ENCODE results near the gene PKD2. TPM values are rescaled to one million over a fixed set of nuclear protein-coding genes. Genes with fewer than 3 reads are reported as not detected.

The PKD2 gene
- total RNA-seq = 20.6 and 23.0 TPM in 2 replicates

DNA sequence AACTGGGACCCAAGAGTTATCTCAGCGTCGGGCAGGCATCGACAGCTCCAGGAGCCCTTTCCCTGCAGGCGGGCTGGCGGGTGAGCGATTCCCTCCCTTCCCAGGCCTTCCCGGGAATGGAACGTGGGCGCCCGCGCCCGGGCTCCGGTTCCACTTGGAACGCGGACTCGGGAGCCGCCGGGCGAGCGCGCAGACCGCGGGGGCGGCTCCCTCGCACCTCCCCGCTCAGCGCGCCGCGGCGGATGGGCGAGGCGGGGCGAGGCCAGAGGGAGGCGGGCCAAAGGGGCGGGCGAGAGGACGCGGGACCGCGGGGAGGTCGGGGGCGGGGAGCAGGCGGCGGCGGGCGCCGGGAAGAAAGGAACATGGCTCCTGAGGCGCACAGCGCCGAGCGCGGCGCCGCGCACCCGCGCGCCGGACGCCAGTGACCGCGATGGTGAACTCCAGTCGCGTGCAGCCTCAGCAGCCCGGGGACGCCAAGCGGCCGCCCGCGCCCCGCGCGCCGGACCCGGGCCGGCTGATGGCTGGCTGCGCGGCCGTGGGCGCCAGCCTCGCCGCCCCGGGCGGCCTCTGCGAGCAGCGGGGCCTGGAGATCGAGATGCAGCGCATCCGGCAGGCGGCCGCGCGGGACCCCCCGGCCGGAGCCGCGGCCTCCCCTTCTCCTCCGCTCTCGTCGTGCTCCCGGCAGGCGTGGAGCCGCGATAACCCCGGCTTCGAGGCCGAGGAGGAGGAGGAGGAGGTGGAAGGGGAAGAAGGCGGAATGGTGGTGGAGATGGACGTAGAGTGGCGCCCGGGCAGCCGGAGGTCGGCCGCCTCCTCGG lies at the start of gene PKD2:
Gene PKD2 (plus strand): TSS at position 332 of the 818 bp plus-strand sequence. CDS start 99 bp downstream, at position 431.
- DNase-seq (ENCODE audit: low read depth in 2 of 2) = peak in 1 of 2 donors; percentile 78

DNA sequence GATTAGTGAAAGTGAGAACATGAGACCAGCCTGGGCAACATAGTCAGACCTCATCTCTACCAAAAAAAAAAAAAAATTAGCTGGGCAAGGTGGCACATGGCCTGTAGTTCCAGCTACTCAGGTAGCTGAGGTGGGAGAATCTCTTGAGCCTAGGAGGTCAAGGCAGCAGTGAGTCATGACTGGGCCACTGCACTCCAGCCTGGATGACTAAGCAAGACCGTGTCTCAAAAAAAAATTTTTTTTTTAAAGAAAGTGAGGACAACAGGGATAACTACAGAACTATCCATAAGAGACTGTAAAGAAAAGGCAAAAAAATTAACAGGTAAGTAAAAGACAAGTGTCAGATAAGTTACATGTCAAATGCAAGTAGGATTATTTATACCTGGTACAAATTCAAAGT lies 45.4 kb upstream of the PKD2 start:
- DNase-seq (ENCODE audit: low read depth in 2 of 2) = peak in 1 of 2 donors; percentile 11

DNA sequence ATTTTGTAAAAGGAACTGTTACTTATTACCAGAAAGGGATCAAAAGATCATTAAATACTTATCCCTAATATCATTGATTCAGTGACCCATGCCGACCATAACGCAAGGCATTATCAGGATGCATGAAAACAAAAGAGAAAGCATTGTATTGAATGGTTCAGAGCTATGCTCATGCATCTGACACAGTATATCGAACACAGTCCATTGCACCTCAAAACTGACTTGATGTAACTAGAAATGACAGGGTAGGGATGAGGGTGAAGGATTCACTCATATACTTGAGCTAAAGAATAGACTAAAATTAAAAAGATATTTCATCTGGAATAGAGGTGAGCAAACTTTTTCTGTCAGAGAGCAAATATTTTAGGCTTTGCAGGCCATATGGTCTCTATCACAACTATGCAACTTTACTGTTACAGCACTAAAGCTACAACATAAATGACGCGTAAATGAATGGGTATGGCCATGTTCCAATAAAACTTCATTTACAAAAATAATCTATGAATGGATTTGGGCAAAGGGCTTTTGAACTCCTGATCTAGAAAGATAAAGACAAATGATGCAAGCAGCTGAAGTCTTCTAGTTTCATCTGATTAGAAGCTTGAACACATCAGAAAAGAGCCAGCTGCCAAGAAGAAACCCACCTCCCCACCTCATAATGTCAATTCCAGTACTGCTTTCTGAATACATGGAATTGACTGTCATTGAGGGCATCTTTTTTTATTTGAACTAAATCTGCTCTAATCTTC lies 44.9 kb upstream of the PKD2 start:
- DNase-seq (ENCODE audit: low read depth in 2 of 2) = no peak

DNA sequence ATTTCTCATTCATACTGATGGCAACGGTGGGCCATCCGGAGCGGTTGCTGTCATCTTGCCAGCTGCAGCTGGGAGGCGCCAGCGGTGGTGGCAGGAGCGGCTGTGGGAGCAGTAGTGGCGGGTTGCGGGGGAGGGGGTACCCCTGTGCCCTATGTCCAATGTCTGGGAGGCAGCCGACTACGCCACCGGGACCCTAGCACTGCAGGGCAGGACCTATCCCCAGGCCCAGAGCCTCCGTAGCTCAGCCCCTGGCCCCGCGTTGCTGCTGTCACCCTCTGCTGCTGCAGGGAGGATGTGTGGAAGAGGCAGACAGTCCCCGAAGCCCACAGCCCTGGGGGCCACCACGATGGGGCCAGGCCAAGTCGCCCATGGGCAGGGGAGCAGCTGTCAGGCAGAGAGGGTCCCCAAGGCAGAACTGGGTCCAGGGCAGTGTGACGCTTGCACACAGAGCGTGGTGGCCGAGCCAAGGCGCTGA lies 41.9 kb upstream of the PKD2 start:
- DNase-seq (ENCODE audit: low read depth in 2 of 2) = no peak

DNA sequence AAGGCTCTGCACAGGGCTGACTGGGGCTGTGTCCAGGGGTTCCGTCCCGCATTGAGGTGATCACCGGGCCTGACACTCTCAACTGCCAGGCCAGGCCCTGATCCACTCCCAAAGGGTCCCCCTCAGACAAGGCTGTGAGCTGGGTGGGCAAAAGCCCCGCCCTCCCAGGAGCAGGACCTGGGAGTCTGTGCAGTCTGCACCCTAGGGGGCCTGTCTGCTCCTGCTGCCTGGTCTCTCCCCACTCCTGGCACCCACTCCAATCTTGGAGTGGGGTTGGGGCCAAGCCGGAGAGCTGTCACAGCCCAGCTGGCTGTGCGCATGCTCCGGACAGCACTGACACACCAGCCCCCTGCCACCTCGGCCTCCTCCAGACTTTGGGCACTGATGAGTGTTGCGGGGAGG lies 41.3 kb upstream of the PKD2 start:
- no peak for DNase-seq (ENCODE audit: low read depth in 2 of 2)

DNA sequence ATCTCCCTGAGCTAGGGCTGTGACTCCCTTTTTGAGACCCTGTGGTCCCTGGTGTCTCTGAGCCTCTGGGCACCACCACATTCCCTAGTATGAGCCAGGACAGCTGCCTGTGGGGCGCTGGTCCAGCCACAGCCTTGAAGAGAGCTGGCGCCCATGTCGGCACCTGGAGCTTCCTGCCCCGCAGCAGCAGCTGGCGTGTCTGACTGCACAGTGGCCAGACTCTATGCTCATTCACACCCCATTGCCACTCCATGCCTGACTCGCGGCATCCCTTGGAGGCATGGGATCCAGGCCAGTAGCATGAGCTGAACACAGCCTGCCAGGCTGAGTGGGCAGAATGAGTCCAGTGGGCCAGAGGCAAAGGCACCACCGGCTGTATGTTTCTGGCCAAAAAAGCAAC lies 40.2 kb upstream of the PKD2 start:
- DNase-seq (ENCODE audit: low read depth in 2 of 2) = no peak

DNA sequence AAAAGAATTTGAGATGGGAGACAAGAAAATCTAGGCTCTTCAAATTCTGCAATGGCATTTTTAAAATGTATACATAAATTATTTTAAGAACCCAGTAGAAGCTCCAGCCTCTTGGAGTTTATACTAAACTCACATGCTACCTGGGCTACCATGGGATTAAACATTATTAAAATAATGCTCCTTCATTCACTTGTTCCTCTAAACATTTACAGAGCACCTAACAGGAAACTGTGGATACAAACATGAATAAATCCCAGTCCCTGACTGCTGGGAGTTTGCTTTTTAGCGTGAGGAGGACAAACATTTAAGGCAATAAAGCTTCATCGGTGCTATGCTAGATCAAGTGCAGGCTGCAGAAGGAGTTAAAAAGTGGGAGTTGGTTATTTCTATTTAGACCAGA lies 37.3 kb upstream of the PKD2 start:
- no peak for DNase-seq (ENCODE audit: low read depth in 2 of 2)

DNA sequence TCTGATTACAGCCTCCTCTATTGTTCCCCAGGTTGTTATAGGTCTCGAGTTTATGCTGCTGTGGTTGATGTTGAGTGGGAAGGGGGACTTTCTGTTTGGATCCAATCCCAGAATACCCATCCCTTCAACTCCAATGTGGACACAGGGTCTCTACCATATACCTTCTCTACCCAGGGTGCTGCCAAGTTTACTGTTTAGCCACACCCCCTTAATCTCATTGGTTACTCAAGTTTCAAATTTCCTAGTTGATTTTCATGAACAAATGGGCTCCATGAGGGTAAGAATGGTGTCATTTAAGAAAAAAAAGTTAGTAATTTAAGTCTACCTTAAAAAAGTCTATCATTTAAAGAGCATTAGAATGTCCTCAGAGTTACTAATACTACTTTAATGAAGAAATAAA lies 35.6 kb upstream of the PKD2 start:
- no peak for DNase-seq (ENCODE audit: low read depth in 2 of 2)

DNA sequence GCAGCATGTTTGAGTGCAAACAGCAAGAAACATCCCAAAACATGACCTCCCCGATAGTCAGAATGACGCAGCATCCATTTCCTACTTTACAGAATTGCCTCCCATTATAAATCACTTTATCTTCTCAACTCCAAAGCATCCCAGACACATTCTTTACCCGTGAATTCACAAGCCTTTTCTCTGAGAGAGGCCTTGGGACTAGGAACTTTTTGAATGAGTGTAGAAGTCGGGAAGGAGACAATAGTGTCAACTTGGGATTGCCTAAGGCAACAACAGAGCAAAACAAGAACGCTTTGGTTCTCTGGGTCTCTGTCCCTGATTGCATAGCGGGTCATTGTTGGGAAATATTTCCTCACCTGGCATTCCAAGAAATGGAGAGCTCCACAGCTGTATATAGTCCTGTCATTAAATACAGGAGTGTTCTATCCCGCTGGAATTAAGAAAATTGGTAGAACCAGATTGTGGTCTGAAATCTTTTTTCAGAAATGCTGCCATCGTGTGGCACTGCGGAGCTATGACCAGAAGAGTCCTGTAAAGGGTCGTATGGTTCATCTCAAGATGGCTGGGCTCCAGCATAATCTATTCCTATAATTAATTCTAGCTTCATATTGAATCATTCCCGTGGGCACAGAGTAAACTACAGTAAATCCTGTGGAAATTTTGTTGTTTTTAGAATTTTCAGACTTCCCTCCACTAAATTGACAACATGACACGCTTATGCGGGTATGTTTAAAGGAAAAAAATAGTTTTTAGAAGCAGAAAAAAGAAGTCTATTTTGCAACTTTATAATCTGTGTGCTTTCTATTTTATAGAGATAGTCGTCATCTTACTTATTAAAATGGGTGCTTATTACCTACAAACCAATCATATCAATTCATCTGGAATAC lies 33.9 kb upstream of the PKD2 start:
- peak; percentile 47 to 64 for DNase-seq (ENCODE audit: low read depth in 2 of 2)

DNA sequence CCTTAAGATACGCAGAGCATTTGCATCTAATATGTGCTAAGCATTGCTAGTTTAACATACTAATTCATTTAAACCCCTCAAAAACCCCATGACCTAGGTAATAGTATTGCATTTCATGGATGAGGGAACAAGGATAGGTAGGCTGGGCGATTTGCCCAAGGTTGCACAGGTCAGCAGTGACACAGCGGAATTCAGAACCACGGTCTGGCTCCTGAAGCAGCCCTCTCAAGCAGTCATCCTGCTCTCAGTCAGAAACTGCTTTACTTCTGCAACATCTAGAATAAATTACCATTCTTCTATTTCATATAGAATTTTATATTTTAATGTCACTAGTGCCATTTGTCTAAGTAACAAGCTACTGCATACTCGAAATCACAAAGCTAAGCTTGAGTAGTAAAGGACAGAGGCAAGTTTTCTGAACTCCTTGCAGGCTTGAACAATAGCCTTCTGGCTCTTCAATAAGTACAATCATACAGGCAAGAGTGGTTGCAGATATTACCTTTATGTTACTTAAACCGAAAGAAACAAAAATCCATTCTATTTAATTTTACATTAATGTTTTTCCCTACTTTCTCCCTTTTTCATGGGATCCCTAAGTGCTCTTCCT lies 32.5 kb upstream of the PKD2 start:
- DNase-seq (ENCODE audit: low read depth in 2 of 2) = no peak

DNA sequence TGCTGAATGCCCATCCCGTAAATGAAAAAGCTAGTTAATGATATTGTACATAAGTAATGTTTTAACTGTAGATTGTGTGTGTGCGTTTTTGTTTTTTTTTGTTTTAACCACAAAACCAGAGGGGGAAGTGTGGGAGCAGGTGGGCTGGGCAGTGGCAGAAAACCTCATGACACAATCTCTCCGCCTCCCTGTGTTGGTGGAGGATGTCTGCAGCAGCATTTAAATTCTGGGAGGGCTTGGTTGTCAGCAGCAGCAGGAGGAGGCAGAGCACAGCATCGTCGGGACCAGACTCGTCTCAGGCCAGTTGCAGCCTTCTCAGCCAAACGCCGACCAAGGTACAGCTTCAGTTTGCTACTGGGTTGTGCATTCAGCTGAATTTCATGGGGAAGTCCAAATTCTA lies 32.0 kb upstream of the PKD2 start, which contains the start of gene SPP1:
Gene SPP1 (plus strand): TSS at position 249 of the 400 bp plus-strand sequence. CDS start 1,182 bp downstream, outside the sequence.
- DNase-seq (ENCODE audit: low read depth in 2 of 2) = no peak

DNA sequence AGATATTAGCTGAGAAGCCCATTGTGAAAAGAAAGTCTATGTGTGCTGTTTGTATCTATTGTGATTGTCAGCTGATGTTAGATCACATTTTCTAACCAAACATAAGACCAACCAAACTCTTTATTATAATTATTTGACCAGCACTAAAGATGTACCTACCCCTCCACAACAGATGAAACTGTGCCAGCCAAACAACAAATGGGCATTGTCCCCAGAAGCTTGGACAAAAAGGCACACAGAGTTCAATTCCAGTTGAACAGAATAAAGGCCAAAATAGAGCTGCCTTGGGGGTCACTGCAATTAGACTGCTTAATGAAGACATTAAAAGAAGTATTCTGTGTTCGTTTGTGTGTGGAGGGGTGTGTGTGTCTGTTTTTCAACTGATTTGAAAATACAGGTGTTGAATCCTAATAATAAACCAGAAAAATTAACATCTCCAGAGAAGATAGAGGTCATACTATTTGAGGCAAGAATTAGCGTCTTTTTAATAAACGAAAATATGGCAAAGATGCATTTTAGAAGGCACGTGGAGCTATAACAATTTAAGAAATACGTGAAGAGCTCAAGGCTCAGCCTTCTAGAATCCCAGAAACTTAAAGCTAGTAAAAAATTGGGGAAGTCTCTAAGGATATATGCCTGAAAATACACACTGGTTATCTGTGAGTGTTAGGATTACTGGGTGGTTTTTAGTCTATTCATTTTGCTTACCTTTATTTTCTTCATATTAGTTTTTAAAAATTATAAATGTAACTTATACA lies 29.7 kb upstream of the PKD2 start:
- DNase-seq (ENCODE audit: low read depth in 2 of 2) = no peak

DNA sequence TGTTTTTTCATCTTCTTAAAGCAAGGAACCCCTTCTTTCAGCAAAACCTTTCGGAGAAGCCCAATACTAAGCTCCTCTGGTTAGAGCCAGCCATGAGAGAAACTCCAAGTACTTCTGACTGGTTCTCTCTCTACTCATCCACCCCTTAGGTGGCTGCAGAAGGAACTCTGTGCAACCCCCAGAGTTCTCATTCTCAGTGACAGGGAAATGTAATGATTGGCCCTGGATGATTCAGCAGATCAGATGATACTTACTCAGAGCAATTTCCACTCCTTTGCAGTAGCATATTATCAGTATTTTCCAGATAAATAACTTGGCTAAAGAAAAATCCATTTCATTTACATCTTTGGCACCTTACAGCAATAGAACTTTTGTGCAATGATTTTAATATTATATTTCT lies 28.8 kb upstream of the PKD2 start:
- DNase-seq (ENCODE audit: low read depth in 2 of 2) = no peak

DNA sequence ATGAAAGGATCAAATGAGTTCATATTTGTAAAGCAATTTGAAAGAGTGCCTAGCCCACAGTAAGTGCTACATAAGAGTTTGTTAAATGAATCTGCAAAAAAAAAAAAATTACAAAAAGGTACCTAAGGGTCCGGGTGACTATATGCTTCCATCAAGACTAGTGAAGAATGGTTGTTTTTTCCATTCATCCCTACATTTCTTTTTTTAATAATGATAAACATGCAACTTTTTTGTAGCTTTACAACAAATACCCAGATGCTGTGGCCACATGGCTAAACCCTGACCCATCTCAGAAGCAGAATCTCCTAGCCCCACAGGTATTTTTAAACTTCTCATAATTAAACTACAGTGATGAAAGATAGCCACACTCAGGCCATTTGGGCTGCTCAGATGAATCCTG lies 27.6 kb upstream of the PKD2 start:
- no peak for DNase-seq (ENCODE audit: low read depth in 2 of 2)

DNA sequence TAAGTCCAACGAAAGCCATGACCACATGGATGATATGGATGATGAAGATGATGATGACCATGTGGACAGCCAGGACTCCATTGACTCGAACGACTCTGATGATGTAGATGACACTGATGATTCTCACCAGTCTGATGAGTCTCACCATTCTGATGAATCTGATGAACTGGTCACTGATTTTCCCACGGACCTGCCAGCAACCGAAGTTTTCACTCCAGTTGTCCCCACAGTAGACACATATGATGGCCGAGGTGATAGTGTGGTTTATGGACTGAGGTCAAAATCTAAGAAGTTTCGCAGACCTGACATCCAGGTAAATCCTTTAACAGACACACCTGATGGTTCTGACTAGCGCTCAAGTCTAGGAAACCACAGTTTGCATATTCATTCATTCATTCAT lies 25.9 kb upstream of the PKD2 start:
- no peak for DNase-seq (ENCODE audit: low read depth in 2 of 2)

DNA sequence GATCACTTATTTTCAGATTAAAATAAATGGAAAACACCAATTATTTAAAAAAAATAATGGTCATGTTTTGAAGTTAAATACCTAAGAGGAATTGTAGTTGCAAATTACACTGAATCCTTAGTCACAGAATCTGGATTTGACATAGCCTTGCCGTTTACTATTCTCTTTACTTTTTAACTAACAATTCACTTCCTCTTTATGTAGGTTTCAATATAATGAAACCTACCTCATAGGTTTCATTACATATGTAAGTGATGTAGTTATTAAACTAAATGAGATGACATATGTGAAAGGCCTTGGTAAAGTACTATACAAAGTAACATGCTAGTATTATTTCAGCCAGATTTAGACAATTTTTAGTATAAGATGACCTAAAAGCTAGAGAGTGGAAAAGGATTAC lies 25.4 kb upstream of the PKD2 start:
- DNase-seq (ENCODE audit: low read depth in 2 of 2) = no peak

DNA sequence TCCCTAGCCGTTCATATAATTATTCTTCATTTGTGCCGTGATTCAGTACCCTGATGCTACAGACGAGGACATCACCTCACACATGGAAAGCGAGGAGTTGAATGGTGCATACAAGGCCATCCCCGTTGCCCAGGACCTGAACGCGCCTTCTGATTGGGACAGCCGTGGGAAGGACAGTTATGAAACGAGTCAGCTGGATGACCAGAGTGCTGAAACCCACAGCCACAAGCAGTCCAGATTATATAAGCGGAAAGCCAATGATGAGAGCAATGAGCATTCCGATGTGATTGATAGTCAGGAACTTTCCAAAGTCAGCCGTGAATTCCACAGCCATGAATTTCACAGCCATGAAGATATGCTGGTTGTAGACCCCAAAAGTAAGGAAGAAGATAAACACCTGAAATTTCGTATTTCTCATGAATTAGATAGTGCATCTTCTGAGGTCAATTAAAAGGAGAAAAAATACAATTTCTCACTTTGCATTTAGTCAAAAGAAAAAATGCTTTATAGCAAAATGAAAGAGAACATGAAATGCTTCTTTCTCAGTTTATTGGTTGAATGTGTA lies 24.9 kb upstream of the PKD2 start:
- DNase-seq (ENCODE audit: low read depth in 2 of 2) = no peak

DNA sequence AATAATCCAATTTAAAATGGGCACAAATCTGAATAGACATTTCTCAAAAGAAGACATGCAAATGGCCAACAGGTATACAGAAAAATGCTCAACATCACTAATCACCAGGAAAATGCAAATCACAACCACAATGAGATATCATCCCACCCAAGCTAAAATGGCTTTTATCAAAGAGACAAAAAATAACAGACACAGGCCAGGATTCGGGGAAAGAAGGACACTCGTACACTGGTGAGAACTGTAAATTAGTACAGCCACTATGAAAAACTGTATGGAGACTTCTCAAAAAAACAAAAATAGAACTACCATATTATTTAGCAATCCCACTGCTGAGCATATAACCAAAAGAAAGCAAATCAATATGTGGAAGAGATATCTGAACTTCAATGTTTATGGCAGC lies 23.4 kb upstream of the PKD2 start:
- no peak for DNase-seq (ENCODE audit: low read depth in 2 of 2)

DNA sequence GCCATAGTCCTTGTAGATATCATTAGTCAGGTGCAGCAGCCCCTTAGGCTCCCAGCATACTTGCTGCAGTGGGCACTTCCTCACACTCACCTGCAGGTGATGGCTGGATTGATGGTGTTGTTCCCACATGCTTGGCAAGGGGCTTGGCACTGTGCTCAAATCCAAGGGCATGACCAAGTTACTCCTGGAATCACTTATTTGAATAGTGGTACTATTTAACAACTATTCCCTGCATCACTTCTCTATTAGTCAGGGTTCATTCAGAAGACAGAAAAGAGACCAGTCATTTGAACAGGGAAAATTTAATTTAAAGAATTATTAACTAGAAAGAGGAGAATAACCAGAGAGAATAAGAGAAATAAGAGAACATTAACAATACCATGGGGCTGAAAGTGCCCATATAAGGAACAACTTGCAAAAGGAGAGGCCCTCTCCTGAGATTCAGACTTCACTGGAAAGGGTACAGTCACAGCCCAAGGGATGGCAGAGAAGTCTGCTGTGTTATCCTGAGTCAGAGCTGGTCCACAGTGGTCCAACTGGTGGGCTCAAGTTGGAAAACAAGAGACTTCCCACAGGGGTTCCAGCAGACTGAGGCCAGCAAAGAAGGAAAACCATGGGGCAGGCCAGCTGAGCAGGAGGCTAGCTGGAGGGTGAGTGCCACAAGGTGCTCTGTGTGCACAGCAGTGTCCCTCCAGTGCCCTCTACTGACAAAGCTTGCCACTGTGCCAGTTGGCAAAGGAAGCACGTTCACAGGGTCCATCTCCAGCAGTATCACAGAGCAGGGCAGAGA lies 22.1 kb upstream of the PKD2 start:
- DNase-seq (ENCODE audit: low read depth in 2 of 2) = peak; percentile 23 to 58

DNA sequence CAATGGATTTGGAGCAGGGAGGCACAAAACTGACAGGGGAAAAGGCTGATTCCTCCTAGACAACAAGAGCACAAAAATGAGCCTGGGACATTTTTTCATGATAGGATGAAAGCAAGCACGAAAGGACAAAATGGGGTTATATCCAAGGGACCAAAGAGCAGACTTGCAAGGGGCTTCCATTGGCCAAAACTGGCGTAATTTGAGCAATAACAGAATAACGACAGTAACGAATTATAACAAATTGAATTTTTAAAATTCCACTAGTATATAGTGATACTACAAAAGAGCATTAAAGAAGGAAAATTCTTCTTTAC lies 21.6 kb upstream of the PKD2 start:
- DNase-seq (ENCODE audit: low read depth in 2 of 2) = no peak
